ENCODE data around the gene ENPP6.

The ENPP6 gene

DNA sequence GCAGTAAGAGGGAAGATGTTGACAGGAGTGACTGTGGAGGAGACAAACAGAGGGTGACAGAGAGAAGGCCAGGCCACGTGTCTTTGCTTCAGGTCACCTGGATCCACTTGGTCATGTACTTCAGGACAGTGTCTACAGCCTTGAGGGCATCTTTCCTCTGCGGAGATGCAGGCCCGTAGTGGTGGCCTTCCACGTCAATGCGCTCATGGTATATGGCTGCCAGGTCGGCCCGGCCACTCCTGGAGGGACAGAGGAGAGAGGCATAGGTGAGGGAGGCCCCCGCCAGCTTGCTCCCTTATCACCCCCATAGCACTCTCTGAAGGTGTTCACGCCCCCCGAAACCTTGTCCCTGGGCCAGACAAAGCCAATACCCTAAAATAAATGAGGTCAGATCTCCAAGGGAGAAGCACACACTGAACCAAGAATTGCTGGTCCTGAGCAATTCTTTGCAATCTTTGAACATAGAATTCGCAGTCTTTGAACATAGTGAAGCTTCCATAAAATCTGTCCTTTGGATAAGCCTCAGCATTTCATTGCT, 99.9 kb downstream of the ENPP6 start:
- Histone ChIP-seq H3K4me3 (no peak overlapping the region), H3K9ac (ENCODE audit: insufficient read length) (no peak overlapping the region), H3K36me3 (ENCODE audit: insufficient read depth, low read length) (no peaks in the 10 kb centered on the region), H3K27ac (no peak overlapping the region), H3K9me3 (ENCODE audit: low read depth, low read length) (no peaks in the 10 kb centered on the region)
- TF ChIP-seq EZH2 (IDR thresholded peaks at IDR 0.05) (no peak), FOXP2 (optimal IDR thresholded peaks at IDR 0.05; ENCODE audit: control extremely low read depth, extremely low read length, insufficient read depth) (no peak), POLR2AphosphoS5 (IDR thresholded peaks at IDR 0.05; ENCODE audit: borderline replicate concordance, low read depth, low read length) (no peak)
- DNase-seq (ENCODE audit: low read depth, low spot score) = no peak

GRCh38 chr4:184115399-184115798, 102.3 kb downstream of the ENPP6 start:
- TF ChIP-seq FOXP2 (optimal IDR thresholded peaks at IDR 0.05; ENCODE audit: control extremely low read depth, extremely low read length, insufficient read depth) (no peak), POLR2AphosphoS5 (IDR thresholded peaks at IDR 0.05; ENCODE audit: borderline replicate concordance, low read depth, low read length) (no peak), EZH2 (IDR thresholded peaks at IDR 0.05) (no peak)
- DNase-seq (ENCODE audit: low read depth, low spot score) = no peak
- Histone ChIP-seq H3K4me3 (no peak overlapping the region), H3K27ac (no peak overlapping the region), H3K9ac (ENCODE audit: insufficient read length) (no peak overlapping the region), H3K36me3 (ENCODE audit: insufficient read depth, low read length) (no peaks in the 10 kb centered on the region), H3K9me3 (ENCODE audit: low read depth, low read length) (no peaks in the 10 kb centered on the region)

GRCh38 chr4:184114431-184114830, 103.2 kb downstream of the ENPP6 start:
- no peak for DNase-seq (ENCODE audit: low read depth, low spot score)
- H3K4me3 ChIP-seq = no peak overlapping the region

GRCh38 chr4:184112006-184112550, 105.6 kb downstream of the ENPP6 start:
- Histone ChIP-seq H3K9me3 (ENCODE audit: low read depth, low read length) (no peaks in the 10 kb centered on the region), H3K27ac (no peak overlapping the region), H3K36me3 (ENCODE audit: insufficient read depth, low read length) (no peaks in the 10 kb centered on the region), H3K4me3 (no peak overlapping the region), H3K9ac (ENCODE audit: insufficient read length) (no peak overlapping the region)
- TF ChIP-seq FOXP2 (optimal IDR thresholded peaks at IDR 0.05; ENCODE audit: control extremely low read depth, extremely low read length, insufficient read depth) = no peak
- TF ChIP-seq EZH2 (IDR thresholded peaks at IDR 0.05) = no peak
- no peak for TF ChIP-seq POLR2AphosphoS5 (IDR thresholded peaks at IDR 0.05; ENCODE audit: borderline replicate concordance, low read depth, low read length)
- DNase-seq (ENCODE audit: low read depth, low spot score) = no peak

More at GRCh38 chr4:184114431-184114830, 103.2 kb downstream of the ENPP6 start:
- Histone ChIP-seq H3K36me3 (ENCODE audit: insufficient read depth, low read length) (no peaks in the 10 kb centered on the region), H3K27ac (no peak overlapping the region), H3K9me3 (ENCODE audit: low read depth, low read length) (no peaks in the 10 kb centered on the region), H3K9ac (ENCODE audit: insufficient read length) (no peak overlapping the region)
- TF ChIP-seq FOXP2 (optimal IDR thresholded peaks at IDR 0.05; ENCODE audit: control extremely low read depth, extremely low read length, insufficient read depth) (no peak), POLR2AphosphoS5 (IDR thresholded peaks at IDR 0.05; ENCODE audit: borderline replicate concordance, low read depth, low read length) (no peak), EZH2 (IDR thresholded peaks at IDR 0.05) (no peak)

DNA sequence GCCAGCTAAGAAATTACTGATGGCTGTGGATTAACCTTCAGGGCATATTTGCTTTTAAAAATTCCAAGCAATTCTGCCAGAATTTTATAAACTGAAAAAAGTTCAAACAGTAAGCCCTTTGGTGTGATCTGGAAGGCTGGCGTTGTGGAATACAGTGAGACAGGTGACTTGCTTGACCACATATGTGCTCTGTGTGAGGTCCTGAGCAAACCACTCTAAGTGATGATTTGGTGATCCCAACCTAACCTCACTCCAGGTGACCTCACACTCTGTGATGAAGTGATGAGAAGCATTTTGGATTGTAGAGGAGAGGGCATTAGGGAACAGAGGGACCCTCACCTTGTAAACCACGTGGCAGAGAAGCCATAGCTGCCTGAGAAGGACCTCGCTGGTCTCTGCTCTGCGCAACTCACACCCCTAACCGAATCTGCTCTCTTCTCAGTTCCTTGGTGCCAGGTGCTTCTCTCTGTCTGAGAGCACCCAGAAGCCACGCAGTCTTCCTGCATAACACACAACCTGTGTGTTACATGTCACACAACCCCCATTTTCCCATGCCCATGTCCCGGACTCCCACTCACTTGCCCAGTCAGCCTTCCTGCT, 106.3 kb downstream of the ENPP6 start:
- Histone ChIP-seq H3K36me3 (ENCODE audit: insufficient read depth, low read length) (no peaks in the 10 kb centered on the region), H3K9ac (ENCODE audit: insufficient read length) (no peak overlapping the region), H3K4me3 (no peak overlapping the region), H3K9me3 (ENCODE audit: low read depth, low read length) (no peaks in the 10 kb centered on the region), H3K27ac (no peak overlapping the region)
- TF ChIP-seq FOXP2 (optimal IDR thresholded peaks at IDR 0.05; ENCODE audit: control extremely low read depth, extremely low read length, insufficient read depth) = no peak
- no peak for TF ChIP-seq POLR2AphosphoS5 (IDR thresholded peaks at IDR 0.05; ENCODE audit: borderline replicate concordance, low read depth, low read length)
- no peak for TF ChIP-seq EZH2 (IDR thresholded peaks at IDR 0.05)
- no peak for DNase-seq (ENCODE audit: low read depth, low spot score)

DNA sequence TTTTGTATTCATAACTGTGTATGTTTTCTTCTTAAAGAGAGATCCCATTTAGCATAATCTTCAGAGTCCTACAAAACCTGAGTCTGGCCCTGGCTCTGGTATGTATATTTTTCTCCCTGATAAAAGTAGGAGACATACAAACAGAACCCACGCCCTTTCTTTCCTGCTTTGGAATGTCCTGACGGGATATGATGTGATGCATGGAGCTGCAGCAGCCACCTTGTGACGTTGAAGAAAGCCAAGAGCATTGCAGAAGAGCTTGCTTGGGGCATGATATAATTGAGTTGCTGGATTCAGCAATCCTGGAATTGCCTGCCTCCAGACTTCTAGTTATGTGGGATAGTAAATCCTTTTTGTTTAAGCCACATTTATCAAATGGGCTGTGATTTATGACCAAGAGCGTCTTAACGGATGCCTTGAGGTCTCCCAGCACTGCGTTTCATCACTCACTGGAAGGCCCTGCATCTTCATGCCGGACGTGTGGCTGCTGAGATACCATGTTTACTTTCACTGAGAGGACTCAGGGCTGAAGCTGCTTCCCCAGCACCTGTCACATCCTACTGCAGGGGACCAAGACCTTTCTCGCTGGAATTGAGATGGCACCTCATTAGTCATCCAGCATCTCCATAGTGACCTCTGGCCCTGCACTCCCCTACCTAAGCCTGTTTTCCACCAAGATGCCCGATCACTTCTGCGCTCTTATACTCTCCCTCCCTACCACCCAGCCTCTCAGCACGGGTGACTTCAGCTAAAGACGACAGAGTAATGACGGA, 107.0 kb downstream of the ENPP6 start:
- no peak for DNase-seq (ENCODE audit: low read depth, low spot score)
- TF ChIP-seq POLR2AphosphoS5 (IDR thresholded peaks at IDR 0.05; ENCODE audit: borderline replicate concordance, low read depth, low read length) = no peak
- TF ChIP-seq FOXP2 (optimal IDR thresholded peaks at IDR 0.05; ENCODE audit: control extremely low read depth, extremely low read length, insufficient read depth) = no peak
- TF ChIP-seq EZH2 (IDR thresholded peaks at IDR 0.05) = no peak
- Histone ChIP-seq H3K4me3 (no peak overlapping the region), H3K9me3 (ENCODE audit: low read depth, low read length) (no peaks in the 10 kb centered on the region), H3K9ac (ENCODE audit: insufficient read length) (no peak overlapping the region), H3K27ac (no peak overlapping the region), H3K36me3 (ENCODE audit: insufficient read depth, low read length) (no peaks in the 10 kb centered on the region)

- Histone ChIP-seq H3K27ac (no peak overlapping the region), H3K9ac (ENCODE audit: insufficient read length) (no peak overlapping the region), H3K4me3 (no peak overlapping the region), H3K36me3 (ENCODE audit: insufficient read depth, low read length) (no peaks in the 10 kb centered on the region), H3K9me3 (ENCODE audit: low read depth, low read length) (no peaks in the 10 kb centered on the region)
- no peak for DNase-seq (ENCODE audit: low read depth, low spot score)
- TF ChIP-seq FOXP2 (optimal IDR thresholded peaks at IDR 0.05; ENCODE audit: control extremely low read depth, extremely low read length, insufficient read depth) (no peak), POLR2AphosphoS5 (IDR thresholded peaks at IDR 0.05; ENCODE audit: borderline replicate concordance, low read depth, low read length) (no peak), EZH2 (IDR thresholded peaks at IDR 0.05) (no peak)
Observed at GRCh38 chr4:184108006-184108501, 109.6 kb downstream of the ENPP6 start.

DNA sequence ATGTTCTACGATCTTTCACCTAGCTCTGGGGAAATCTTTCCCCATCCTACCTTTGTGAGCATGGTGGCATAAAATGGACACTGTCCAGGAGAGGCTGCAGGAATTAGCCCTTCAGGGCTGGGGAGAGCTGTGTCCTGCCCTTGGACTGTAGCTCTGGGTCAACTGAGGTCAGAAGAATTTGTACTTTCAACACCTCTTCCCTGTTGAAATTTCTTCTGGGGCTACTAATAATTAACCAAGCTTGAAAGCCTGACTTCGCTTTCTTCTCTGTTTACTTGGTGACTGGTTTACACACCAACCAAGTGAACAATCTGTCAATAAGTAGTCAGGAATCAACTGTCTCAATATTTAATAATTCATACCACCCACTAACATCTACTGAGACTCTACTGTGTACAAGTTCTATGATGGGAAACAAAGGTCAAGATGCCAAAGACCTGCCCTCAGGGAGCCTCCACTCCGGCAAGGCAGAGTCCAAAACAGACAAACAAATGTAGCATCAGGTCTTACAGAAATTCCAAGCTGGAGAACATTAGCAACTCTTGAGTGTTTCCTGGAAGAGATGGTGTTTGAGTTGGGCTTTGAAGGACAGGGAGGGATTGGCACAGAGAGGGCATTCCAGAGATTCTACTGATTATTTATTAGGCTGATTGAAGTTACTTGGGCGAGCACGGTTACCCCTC, 113.1 kb downstream of the ENPP6 start:
- H3K4me3 ChIP-seq = no peak overlapping the region
- H3K36me3 ChIP-seq (ENCODE audit: insufficient read depth, low read length) = no peaks in the 10 kb centered on the region
- no peak overlapping the region for H3K27ac ChIP-seq
- no peak overlapping the region for H3K9ac ChIP-seq (ENCODE audit: insufficient read length)
- no peak for TF ChIP-seq POLR2AphosphoS5 (IDR thresholded peaks at IDR 0.05; ENCODE audit: borderline replicate concordance, low read depth, low read length)
- TF ChIP-seq EZH2 (IDR thresholded peaks at IDR 0.05) = no peak
- no peak for TF ChIP-seq FOXP2 (optimal IDR thresholded peaks at IDR 0.05; ENCODE audit: control extremely low read depth, extremely low read length, insufficient read depth)
- DNase-seq (ENCODE audit: low read depth, low spot score) = no peak
- no peaks in the 10 kb centered on the region for H3K9me3 ChIP-seq (ENCODE audit: low read depth, low read length)

All from SK-N-MC (cell line).